Chondrocyte (in vitro differentiated cells): Measurements from ENCODE around the gene CRYGD. TPM values are rescaled to one million over a fixed set of nuclear protein-coding genes. Genes with fewer than 3 reads are reported as not detected.

ENCODE experiments used
- DNase-seq: peaks from one replicate; pipeline ENCODE4 v3.0.0; 2021; ENCODE audit warnings: mixed read lengths, low spot score
- H3K27ac Mint-ChIP-seq: one replicate; pipeline ENCODE4 v1.8.0; 2021; ENCODE audit warnings: mild to moderate bottlenecking, moderate library complexity, mixed read lengths; ENCODE audit not compliant: unreplicated experiment
- H3K27me3 Mint-ChIP-seq: 2 replicates; pipeline ENCODE4 v1.8.0; 2021; ENCODE audit warnings: low read depth, mixed read lengths
- H3K36me3 Mint-ChIP-seq: 2 replicates; pipeline ENCODE4 v1.8.0; 2021; ENCODE audit warnings: low read depth, mixed read lengths
- H3K4me1 Mint-ChIP-seq: 2 replicates; pipeline ENCODE4 v1.8.0; 2021; ENCODE audit warnings: low read depth, mild to moderate bottlenecking, mixed read lengths
- H3K4me3 Mint-ChIP-seq: one replicate; pipeline ENCODE4 v1.8.0; 2021; ENCODE audit warnings: mild to moderate bottlenecking, moderate library complexity, mixed read lengths; ENCODE audit not compliant: unreplicated experiment
- H3K9me3 Mint-ChIP-seq: 2 replicates; pipeline ENCODE4 v1.8.0; 2021; ENCODE audit warnings: low read depth, mixed read lengths
- total RNA-seq: library from RNA; stranded (reverse); gene quantifications from 3 replicates; pipeline ENCODE4 v1.2.1, GENCODE V29; 2021
- TF ChIP-seq, protein P1 (sequence below): fragments of 200-600 bp; sonication (generic); IDR thresholded peaks from 2 replicates; pipeline ENCODE4 v1.5.0; 2021; ENCODE audit warnings: antibody characterized with exemption, mild to moderate bottlenecking, moderate library complexity

The CRYGD gene
- total RNA-seq, 1 donor from 2014 or later = not detected

DNA sequence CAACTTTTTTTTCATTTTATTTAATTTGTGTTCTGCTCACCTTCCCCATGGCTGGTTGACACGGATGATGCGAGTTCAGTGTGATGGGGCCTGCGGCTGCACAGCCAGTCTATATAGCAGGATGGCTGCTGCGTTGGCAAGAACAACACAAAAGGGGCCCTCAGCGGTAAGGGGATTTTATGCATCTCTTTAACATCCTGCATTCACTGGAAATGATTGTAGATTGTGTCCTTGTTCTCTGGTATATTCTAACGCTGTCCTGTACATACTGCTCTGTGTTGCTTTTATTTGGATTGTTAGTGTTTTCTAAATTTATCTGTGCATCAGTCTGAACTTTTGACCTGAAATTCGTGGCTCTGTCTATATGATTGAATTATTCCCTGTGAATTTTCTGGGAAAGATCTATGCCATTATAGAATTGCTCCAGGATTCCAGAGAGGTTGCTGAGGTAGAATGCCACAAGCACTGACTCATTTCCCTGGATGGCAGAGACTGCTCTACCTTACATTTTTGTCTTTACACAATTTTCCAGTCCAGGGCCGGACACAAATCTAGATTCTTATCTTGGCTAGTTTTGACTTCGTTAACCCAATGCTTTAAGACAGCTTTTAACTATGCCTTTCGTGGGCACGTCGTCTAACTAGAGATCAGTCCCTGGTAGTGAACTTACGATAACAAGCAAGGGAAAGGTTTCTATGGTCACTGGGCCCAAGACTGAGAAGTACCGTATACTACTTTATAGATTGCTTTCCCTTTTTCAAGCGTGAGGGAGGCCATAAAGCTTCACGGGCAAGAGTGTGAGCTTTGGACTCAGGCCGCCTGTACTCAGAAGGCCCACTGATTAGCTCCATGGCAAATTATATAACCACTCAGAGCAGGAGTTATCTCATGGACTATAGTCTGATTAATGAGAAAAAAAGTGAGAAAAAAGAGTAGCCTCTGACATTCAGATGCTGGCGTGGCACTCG lies 5.7 kb upstream of the CRYGD start, which contains the start of gene CRYGC:
CRYGC (minus strand) TSS at position 85 of the 968 bp plus-strand sequence; CDS start at position 49, 36 bp downstream.
- Mint-ChIP-seq H3K27me3 (no peaks in the 10 kb centered on the region), H3K4me1 (no peaks in the 10 kb centered on the region), H3K36me3 (no peaks in the 10 kb centered on the region), H3K4me3 (no peak within 1 kb of the TSS), H3K9me3 (peaks cover 3% of the 10 kb centered on the region), H3K27ac (no peak within 1 kb of the TSS)
- no peak for DNase-seq
- TF ChIP-seq, protein P1, sequence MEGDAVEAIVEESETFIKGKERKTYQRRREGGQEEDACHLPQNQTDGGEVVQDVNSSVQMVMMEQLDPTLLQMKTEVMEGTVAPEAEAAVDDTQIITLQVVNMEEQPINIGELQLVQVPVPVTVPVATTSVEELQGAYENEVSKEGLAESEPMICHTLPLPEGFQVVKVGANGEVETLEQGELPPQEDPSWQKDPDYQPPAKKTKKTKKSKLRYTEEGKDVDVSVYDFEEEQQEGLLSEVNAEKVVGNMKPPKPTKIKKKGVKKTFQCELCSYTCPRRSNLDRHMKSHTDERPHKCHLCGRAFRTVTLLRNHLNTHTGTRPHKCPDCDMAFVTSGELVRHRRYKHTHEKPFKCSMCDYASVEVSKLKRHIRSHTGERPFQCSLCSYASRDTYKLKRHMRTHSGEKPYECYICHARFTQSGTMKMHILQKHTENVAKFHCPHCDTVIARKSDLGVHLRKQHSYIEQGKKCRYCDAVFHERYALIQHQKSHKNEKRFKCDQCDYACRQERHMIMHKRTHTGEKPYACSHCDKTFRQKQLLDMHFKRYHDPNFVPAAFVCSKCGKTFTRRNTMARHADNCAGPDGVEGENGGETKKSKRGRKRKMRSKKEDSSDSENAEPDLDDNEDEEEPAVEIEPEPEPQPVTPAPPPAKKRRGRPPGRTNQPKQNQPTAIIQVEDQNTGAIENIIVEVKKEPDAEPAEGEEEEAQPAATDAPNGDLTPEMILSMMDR = no peak

DNA sequence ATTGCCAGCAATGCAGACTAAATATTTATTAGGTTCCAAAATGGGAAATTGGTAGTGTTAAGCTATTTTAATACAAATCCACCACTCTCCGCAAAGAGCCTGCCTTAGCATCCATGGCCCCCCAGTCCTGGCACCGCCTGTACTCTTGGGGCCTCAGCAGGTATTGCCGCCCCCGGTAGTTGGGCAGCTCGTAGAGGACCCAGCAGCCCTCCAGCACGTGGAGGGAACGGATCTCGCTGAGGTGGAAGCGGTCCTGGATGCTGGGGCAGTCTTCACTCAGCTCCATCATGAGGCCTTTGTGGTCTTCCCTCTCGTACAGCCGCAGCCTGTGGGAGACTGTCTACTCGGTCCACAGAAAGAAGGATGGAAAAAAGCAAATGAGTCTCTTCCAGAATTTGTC lies 3.8 kb upstream of the CRYGD start:
- no peaks in the 10 kb centered on the region for H3K4me1 Mint-ChIP-seq

DNA sequence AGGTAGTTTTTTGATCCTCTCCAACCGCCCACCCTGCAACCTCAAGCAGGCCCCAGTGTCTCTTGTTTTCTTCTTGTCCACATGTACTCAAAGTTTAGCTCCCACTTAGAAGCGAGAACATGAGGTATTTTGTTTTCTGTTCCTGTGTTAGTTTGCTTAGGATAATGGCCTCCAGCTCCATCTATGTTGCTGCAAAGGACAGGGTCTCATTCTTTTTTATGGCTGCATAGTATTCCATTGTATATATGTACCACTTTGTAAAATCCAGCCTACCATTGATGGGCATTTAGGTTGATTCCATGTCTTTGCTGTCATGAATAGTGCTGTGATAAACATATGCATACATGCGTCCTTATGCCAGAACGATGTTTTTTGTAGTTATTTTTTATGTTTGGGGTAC lies 2.8 kb upstream of the CRYGD start:
- H3K4me3 Mint-ChIP-seq = no peak overlapping the region
- H3K27ac Mint-ChIP-seq = no peak overlapping the region
- no peak for DNase-seq
- H3K4me1 Mint-ChIP-seq = no peaks in the 10 kb centered on the region
- peaks cover 3% of the 10 kb centered on the region for H3K9me3 Mint-ChIP-seq
- peaks cover 5% of the 10 kb centered on the region for H3K27me3 Mint-ChIP-seq
- no peaks in the 10 kb centered on the region for H3K36me3 Mint-ChIP-seq
- TF ChIP-seq, protein P1 = no peak

More for the DNA sequence above, 3.8 kb upstream of the CRYGD start:
- Mint-ChIP-seq H3K27me3 (peaks cover 5% of the 10 kb centered on the region), H3K27ac (no peak overlapping the region), H3K36me3 (no peaks in the 10 kb centered on the region), H3K9me3 (peaks cover 3% of the 10 kb centered on the region), H3K4me3 (no peak overlapping the region)
- TF ChIP-seq, protein P1 = no peak
- no peak for DNase-seq

DNA sequence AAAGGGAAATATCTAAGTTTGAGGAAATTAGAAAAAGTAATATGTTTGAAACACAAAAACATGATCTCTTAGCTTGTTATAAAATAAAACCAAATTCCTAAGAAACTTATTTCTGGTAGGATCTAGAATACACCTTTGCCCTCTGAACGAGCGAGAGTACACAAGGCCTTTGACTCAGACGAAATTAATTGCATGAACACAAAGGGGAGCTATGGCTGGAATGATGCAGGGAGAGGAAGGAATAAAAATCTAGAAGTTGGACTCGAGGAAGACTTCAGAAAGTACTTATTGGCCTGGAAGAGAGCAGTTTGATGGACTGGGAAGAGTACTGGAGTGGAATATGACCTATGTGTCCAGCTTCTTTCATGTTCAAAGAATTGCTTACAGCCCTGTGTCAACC lies 927 bp upstream of the CRYGD start:
- no peak for DNase-seq
- H3K9me3 Mint-ChIP-seq = peaks cover 3% of the 10 kb centered on the region
- H3K4me1 Mint-ChIP-seq = no peaks in the 10 kb centered on the region
- H3K36me3 Mint-ChIP-seq = no peaks in the 10 kb centered on the region
- TF ChIP-seq, protein P1 = no peak
- no peak overlapping the region for H3K27ac Mint-ChIP-seq
- peaks cover 9% of the 10 kb centered on the region for H3K27me3 Mint-ChIP-seq
- H3K4me3 Mint-ChIP-seq = no peak overlapping the region

DNA sequence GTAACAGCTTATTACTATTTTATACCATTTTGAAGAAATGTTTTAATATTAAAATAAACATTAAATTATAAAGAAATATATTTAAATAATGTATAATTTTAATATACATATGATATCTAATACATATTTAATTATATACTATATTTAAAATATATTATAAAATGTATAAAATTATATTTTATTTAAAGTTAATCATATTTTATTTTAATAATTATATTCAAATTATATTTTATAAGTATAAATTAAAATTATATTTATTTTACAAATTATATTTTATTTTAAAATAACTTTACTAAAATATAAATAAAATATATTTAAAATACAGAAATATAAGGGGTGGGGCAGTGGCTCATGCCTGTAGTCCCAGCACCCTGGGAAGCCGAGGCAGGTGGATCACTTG lies 2.1 kb downstream of the CRYGD start:
- H3K27me3 Mint-ChIP-seq = peaks cover 13% of the 10 kb centered on the region

More for the DNA sequence above, 2.1 kb downstream of the CRYGD start:
- no peaks in the 10 kb centered on the region for H3K36me3 Mint-ChIP-seq
- TF ChIP-seq, protein P1 = no peak
- H3K4me1 Mint-ChIP-seq = no peaks in the 10 kb centered on the region
- DNase-seq = no peak
- H3K9me3 Mint-ChIP-seq = peaks cover 3% of the 10 kb centered on the region
- H3K4me3 Mint-ChIP-seq = no peak overlapping the region
- no peak overlapping the region for H3K27ac Mint-ChIP-seq
